GM19438 (cell line): ENCODE results near the gene DAPK3.
"Not testable (repeated sequence)": the region's sequence is repeated elsewhere in the genome, so short reads cannot be mapped to it uniquely, and the experiment has no call there.

Experiments
- ATAC-seq: cut with Tn5 transposase; IDR thresholded peaks from one replicate; pipeline ENCODE4 v1.9.1; 2021; ENCODE audit warnings: low read depth; ENCODE audit not compliant: unreplicated experiment

The DAPK3 gene

DNA sequence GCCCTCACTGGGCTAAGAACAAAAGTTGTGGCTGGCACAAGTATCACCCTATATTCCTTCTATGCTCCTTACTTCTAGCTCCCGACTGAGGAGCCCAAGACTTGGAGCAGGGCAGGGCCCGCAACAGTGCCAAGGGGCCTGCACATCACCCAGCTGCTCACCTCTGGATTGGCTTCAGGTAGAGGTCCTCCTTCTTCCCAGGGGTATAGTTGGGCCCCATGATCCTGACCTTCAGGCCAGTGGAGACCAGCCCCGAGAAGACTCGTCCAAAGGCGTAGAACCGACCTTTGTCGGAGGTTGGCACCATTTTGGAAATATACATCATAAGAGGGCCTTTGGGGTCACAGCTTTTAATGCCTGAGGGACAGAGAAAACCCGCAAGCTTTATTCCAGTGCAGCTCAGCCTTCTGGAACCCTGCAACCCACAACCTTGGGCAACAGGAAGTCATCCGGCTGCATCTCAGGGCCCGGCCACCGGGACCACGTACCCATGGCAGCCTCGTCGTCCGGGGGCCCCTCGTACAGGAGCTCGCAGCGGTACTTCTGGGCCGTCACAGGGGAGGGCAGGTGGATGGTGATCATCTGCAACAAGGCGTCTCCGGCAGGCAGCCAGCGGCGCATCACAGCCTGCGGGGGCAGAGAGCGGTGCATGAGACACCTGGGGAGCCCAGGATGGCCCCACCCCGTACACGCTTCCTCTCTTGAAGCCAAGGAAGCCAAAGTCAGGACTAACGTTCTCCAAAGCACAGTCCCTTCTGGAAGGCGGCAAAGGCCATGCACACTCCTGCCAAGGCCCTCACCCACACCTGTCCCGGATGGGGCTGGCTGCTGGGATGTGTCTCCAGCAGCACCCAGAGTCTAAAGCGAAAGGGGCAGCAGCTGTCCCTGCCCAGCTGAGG is 9.7 kb upstream of the DAPK3 start:
- ATAC-seq, result no peak

DNA sequence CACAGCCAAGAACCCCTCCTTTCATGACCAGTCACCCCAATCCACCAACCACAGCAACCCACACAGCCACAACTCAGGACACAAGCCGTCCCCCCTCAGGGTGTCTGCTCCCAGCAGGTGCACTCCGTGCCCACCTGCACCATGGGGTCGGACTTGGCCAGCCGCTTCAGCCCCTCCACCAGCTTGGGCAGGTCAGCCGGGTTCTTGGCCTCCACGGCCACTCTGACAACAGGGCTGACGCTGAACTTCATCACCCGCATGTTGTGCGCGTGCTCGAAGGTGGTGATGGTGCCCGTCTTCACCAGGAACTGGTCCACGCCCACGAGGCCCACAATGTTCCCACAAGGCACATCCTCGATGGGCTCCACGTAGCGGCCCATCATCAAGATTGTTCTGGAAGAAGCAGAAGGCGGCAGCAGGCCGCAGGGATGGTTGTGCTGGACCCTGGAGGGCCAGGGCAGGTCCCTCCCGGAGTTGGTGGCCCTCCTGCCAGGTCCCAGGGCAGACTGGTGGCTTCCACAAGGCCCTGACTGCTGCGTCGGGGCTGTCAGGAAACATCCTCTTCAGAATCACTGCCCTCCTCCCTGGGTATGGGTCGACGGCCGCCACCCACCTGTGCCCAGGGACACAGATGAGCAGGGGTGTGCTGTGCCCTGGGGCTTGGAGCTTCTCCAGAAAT is 8.9 kb upstream of the DAPK3 start:
- no peak for ATAC-seq

DNA sequence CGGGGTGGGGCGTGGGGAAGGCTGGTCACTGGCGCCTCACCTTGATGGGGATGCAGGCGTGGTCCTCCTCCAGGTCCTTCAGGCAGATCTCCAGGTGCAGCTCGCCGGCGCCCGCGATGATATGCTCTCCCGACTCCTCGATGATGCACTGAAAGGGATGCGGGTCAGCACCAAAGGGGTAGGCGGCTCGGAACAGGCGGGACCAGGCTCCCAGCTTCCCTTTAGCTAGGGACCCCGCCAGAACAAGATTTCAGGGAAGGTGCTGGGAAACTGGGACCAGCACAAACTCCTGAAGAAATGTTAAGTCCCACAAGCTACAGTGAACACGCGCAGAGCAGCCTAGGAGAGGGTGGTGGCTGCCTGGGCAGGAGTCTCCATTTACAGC is 8.4 kb upstream of the DAPK3 start:
- ATAC-seq, result no peak

DNA sequence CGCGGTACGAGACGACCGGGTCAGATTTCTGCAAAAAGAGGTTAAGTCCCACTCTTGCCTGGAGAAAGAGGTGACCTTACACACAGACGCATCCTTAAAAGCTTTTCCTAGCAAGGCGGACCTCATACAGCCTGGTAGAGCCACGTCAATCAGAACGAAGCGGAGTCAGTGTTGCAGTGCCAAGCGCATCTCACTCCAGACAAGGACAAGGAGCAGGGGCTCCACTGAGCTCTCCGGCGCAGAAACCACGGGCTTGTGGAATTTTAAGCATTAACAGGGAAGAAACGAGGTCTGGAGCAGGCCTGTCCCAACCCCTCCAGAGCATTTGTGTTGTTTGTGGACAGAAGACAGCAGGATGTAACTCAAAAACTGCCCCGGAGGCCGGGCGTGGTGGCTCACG is 7.2 kb upstream of the DAPK3 start:
- no peak for ATAC-seq

DNA sequence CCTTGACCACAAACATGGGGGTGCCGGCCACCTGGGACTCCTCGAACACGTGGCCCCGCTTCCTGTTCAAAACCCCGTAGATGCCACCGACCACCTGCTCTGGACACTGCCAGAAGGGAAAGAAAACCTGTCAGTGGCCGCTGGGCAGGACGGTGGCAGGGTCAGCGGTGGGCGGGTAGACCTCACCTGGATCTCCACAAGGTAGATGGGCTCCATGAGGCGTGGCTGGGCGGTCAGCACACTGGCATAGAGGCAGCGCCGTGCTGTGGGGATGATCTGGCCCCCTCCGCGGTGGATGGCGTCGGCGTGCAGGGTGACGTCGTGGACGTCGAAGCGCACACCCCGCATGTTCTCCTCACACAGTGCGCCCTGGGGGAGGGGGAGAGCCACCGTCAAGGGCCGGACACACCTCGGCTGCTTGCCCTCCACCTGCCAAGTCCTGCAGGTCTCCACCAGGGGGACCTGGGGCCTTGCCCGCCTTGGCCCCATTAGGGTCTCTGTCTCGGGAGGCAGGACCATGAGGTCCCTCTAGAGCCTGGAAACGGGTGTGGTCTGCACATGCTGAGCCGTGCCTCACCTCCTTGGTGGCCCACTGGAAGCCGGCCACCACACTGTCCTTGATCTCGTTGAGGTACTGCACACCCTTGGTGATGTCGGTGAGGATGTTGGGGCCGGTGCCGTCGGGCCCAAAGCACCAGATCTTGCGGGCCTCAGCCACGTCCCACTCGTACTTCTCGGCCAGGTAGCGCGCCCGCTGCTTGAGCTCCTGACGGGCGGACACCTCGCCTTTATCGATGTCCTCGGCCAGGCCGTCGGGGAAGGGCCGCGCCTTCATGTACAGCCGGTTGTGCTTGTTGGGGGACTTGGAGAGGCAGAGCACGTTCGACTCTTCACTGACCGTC is 6.6 kb upstream of the DAPK3 start:
- ATAC-seq, result no peak

DNA sequence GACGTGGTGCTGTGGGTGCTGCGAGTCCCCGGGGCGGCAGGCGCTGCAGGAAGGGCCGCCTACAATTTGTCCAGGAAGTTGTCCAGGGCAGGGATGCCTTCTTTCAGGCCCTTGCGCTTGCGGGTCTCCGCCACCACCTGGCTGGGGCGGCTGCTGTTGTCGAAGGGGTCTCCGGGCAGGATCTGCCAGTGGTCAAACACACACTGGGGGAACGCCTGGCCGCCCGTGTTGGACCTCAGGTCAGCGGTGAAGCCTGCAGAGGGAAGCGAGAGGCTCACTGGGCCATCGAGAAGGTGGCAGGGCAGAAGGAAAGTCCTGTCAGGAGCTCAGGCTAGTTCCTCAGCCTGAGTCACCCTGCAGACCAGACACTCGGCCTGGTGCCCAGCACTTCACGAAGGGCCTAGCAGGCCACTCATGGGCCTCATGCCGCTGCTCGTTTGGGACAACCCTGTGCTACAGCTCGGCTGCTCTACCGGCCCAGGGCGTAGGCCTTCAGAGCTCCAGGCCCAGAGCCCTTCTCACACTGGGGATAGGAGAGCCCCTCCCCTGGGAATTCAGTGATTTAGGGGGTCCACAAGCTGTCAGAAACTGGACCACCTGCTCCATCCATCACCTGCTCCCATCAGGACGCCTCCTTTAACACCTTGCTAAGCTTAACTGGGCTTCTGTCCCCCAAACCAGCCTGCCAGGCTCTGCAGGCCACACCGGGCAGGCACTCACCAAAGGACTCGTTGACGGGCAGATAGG is 5.8 kb upstream of the DAPK3 start:
- ATAC-seq, result no peak

DNA sequence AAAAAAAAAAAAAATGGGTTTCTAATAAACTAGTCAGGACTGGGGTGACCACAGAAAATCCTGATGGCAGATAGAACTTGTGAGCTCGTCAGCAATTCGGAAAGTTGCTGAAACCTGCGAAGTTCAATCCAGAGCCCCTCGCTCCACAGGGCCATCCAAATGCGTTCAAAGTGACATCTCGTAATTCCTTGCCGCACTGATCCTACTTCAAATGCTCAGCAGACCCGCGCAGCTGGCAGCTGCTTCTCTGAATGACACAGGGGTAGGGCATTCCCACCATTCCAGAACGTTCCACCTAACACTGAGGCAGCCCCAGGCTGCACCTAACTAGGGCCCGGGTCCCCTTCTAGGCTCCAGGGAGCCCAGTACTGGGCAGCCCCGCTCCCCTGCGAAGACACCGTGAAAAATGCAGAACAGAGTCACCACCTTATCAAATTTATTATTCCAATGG is 4.8 kb upstream of the DAPK3 start:
- no peak for ATAC-seq

DNA sequence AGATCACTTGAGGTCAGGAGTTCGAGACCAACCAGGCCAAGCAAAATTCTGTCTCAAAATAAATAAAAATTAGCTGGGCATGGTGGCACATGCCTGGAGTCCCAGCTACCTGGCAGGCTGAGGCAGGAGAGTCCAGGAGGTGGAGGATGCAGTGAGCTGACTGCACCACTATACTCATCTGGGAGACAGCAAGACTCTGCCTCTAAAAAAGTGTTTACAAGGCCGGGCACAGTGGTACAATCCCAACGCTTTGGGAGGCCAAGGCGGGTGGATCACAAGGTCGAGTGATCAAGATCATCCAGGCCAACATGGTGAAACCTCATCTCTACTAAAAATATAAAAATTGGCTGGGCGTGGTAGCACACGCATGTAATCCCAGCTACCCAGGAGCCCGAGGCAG is 4.2 kb upstream of the DAPK3 start:
- ATAC-seq, result no peak

DNA sequence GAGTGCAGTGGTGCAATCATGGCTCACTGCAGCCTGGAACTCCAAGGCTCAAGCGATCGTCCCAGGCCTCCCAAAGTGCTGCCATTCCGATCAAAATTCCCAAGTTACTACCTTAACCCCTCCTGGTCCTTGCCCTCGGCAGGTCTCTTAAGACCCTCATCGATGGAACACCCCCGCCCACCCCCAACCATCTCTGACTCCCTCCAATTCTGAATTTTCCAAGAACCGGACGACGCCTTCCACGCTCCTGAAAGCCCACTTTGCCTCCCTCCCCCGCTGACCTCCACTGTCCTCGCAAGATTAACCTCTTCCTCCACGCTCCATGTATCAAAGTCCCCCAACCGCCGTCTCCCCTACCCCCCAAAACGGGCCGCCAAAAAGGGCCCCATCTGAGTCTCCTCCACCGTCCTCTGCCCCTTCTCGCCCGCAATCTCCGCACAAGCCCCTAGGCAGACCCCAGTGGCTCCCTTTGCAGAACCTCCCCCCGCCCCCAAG is 539 bp downstream of the DAPK3 start:
- no peak for ATAC-seq

DNA sequence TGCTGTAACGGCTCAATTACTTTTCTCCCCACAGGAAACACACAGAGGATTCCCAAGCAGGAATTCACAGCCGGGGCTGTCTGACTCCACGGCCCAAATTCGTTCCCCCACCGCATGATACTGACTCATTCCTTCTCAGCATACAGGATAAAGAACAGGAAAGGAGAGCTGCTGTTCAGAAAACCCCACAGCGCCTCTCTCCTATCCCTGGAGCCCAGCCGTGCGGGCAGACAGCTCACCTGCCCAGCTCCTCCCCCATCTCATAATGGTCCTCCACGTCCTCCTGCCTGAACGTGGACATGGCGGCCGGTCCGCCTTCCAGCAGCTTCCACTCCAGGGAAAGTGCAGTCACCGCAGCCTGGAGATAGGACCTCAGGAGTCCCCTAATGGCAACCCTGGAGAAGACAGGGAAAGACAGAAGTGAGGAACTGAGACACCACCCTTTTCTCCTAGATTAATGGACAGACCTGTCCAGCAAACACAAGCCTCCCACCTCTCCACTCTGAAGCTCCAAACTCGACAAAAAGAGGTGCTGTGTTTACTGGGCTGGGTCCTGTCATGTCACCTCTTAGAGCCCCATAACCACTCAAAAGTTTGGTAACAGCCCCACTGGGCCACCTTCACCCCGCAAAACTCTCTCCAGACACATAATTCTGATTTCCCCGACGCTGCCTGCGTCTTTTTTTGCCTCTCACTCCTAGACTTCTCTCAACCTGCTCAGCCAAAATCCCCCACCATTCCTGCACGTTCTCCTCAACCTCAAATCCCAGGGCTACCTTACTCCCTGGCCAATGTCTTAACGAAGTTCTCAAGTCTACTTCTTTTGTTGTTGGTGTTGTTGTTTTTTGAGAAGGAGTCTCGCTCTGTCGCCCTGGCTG is 1.2 kb downstream of the DAPK3 start:
- no peak for ATAC-seq

DNA sequence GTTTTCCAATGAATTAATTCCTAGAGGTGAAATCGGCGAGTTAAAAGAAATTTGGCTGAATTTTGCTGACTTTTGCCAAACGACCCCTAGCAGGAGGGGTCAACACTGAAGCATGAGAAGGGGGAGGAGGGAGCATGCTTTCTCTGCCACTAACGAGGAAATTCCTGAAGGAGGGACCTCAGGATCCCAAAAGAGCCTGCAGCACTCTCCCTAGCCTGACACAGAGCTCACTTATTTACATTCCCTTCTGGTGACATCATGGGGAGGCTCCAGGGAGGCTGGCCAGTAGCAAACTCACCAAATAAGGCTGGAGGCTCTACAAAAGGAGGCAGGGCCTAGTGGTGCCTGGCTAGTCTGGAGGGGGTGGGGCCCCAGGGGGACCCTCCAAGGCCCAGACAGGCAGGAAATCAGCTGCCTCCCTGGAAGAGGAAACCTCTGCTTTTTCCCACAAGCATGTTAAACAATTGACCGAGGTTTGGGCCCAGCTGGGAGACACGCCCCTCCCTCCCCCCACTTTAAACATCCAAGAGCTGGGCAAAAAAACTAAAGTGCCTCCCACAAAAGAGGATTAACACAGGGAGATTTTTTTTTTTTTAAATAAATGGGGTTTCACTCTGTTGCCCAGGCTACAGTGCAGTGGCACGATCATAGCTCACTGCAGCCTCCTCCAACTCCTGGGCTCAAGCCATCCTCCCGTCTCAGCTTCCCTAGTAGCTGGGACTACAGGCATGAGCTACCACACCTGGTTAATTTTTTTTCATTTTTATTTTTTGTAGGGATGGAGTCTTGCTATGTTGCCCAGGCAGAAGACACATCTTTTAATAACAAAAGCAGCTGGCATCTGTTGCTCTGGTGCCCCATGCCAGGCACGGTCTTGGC is 2.1 kb downstream of the DAPK3 start:
- ATAC-seq, result no peak

DNA sequence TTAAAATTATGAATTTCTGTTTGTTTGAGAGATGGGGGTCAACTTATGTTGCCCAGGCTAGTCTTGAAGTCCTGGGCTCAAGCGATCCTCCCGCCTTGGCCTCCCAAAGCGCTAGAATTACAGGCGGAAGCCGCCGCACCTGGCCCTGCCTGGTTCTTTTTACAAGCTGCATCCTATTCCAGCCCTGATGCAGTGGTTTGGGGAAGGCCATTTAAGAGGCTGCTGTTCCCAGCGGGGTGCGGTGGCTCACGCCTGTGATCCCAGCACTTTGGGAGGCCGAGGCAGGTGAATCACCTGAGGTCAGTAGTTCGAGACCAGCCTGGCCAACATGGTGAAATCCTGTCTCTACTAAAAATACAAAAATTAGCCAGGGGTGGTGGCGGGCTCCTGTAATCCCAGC is 2.9 kb downstream of the DAPK3 start:
- ATAC-seq, result not testable (repeated sequence)

DNA sequence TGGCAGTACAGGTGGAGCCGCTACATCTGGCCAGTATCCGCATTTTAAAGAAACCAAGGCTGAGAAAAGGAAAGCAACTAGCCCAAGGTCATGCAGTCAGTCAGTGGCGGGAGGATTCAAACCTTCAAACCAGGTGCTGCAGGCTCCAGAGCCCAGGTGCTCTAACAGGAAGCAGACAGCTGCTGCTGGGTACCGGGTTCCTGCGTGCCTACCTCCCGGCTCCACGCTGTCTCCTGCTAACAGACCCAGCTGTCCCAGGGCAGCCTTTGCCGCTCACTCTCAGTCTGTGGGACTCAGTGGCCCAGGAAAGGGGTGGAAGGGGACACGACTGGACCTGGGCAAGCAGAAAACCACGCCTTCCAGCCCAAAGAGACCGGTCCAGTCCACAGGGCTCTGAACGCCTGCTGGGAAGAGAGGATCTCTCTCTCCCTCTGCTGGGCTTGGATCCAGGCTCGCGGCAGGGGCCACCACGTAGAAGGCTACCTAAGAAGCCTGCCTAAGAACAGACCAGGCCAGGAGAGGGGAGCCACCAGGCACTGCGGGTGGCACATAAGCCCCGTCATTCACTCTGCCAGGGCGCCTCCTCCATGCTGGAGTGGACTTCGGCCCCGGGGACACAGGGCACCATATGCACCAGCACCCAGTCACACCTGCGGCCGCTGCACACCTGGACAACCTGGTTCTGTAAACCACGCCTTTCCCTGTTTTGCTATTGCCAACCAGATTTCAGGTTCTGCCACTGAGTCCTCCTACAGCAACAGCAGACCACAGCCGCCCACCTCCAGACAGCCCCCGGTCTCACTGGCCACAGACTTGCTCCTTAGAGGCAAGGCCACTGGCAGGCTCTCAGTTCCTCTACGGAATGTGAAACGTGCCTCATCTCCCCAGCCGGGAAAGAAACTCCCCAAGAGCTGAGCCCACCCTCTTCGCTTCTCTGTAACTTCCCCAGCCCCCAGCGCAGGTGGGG is 4.6 kb downstream of the DAPK3 start:
- ATAC-seq, result no peak

DNA sequence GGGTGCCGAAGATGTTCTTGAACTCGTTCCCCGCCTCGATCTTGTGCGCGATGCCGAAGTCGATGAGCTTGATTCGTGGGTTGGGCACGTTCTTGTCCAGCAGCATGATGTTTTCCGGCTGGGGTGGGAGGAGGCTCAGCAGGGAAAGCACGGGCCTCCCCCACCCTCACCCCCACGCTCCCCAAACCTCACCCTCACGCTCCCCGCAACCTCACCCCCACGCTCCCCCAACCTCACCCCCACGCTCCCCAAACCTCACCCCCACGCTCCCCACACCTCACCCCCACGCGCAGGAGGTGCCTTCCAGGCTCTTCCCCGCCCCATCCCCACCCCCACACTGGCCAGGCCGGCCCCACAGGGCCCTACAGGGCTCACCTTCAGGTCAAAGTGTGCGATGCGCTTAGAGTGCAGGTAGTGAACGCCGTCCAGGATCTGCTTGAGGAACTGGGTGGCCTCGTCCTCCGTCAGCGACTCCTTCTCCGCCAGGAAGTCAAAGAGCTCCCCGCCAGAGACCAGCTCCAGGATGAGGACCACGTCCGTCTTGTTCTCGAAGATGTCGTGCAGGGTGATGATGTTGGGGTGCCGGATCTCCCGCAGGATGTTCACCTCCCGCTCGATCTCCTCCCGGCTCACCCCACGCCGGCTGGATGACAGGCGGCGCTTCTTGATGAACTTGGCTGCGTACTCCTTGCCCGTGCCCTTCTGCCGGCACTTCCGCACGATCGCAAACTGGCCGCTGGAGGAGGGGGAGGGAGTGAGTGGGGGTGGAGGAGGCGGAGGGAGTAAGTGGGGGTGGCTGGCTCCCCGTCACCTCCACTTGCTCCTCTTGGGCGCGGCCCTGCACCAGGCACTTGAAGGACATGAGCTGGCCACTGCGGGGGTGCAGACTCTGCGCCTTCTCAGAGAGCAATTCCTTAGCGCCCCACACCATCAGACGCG is 6.4 kb downstream of the DAPK3 start:
- no peak for ATAC-seq

DNA sequence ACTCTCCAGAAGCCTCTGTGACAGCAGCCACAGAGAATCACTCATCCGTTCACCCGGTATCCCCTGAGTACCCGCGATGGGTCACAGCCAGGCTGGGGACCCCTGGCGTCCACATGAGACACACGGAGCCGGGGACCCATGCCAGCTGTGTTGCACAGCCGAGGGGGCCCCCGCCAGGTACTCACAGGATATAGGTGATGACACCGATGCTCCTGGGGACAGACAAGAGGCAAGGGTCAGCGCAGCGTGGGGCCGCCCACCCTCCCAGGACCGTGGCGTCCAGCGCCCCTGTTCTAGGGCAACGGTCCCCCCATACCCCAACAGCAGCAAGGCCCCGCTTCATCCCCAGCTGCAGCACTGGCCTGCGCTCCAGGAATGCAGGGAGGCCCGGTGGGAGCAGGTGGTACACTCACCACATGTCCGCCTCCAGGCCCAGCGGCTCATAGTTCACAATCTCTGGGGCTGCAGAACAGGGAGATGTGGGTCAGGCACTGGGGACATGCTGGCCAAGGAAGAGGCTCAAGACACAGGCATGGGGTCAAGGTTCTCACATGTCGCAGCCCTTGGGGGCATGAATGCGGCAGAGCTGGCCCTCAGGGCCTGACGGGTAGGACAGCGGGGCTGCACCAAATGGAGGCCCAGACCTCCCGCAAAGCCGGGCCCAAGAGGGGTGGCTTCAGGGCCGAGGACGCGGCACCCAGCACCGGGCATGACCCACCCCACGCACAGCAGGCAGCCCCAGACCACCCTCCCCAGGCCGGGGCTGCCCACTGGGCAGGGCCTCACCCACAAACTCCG is 7.2 kb downstream of the DAPK3 start:
- no peak for ATAC-seq
